Measurements from ENCODE around the gene PTPRM.
"Not testable (repeated sequence)": the region's sequence is repeated elsewhere in the genome, so short reads cannot be mapped to it uniquely, and the experiment has no call there.

PTPRM gene

DNA sequence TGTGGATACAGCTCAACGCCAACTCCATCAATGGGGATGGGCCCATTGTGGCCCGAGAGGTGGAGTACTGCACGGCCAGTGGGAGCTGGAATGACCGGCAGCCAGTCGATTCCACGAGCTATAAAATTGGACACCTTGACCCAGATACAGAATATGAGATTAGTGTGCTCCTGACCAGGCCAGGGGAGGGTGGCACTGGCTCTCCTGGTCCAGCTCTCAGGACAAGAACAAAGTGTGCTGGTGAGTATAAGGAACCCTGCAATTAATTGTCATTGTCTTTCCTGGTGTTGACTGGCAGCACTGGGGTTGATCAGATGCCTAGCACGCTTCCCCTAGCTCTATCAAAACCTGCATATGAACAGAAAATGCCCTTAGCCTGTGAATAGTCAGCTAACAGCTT is 388.1 kb downstream of the PTPRM start:
- DNase-seq = no peak

DNA sequence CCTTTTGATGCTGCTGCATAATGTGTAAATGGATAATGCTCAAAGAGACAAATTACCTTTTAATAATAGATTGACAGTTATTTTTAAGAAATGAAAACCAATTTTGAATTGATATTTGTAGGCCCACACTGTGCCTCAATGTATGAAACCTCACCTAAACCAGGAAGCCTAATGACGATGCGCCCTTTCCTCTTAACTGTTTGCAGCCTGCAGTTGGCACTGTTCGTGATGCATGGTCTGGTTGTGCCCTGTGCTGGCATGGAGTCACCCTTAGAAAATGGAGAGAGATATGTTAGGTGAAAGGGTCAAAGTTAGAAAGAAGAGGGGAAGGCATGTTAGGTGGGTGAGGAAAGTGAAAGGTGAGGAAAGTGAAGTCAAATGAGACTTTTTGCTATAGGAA is 390.2 kb downstream of the PTPRM start:
- no peak for DNase-seq

DNA sequence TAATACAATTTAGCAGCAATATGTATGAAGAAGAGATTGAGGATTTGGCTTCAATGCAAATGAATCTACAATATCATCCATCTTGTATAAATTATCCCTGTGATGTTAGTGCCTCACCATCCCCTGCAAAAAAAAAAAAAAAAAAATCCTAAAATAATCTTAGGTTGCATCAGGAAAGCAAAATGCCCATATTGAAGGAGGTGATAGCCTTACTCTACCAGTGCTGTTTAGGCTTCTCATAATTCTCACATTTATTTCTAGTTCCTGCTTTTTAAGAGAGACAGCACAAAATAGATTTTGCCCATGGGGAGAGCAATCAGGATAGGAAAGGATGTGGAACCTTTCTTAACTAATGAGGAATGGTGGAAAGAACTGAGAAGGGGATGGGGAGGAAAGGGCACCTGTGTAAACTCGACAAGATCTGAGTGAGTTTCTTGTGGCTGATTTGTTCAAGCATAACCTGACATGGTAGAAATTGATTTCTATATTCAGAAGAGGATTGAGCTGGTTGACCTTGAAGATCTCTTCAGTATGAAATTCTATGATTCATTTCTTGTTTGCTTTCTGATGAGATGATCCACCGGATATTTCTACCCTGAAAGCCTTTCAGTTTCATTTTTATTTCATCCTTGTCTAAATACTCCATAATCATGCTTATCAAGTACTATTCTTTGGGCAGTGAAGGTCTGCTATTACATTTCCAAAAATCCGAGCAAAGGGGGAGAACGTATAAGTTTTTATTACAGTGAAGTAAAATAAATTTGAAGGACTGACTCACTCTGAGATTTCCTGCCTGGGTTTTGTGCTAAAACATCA is 391.2 kb downstream of the PTPRM start:
- DNase-seq = no peak

DNA sequence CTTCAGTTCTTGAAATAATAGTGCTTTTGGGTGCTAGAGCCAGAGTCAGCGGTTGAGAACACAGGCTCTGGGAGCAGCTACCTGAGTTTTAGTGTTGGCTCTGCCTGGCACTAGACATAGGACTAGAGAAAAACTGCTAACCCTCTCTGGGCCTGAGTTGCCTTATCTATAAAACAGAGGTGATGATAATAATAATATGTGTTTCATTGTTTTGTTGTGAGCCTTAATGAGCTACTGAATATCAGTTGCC is 391.7 kb downstream of the PTPRM start:
- no peak for DNase-seq

DNA sequence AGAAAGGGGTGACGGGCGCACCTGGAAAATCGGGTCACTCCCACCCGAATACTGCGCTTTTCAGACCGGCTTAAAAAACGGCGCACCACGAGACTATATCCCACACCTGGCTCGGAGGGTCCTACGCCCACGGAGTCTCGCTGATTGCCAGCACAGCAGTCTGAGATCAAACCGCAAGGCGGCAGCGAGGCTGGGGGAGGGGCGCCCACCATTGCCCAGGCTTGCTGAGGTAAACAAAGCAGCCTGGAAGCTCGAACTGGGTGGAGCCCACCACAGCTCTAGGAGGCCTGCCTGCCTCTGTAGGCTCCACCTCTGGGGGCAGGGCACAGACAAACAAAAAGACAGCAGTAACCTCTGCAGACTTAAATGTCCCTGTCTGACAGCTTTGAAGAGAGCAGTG is 399.6 kb downstream of the PTPRM start:
- not testable (repeated sequence) for DNase-seq

DNA sequence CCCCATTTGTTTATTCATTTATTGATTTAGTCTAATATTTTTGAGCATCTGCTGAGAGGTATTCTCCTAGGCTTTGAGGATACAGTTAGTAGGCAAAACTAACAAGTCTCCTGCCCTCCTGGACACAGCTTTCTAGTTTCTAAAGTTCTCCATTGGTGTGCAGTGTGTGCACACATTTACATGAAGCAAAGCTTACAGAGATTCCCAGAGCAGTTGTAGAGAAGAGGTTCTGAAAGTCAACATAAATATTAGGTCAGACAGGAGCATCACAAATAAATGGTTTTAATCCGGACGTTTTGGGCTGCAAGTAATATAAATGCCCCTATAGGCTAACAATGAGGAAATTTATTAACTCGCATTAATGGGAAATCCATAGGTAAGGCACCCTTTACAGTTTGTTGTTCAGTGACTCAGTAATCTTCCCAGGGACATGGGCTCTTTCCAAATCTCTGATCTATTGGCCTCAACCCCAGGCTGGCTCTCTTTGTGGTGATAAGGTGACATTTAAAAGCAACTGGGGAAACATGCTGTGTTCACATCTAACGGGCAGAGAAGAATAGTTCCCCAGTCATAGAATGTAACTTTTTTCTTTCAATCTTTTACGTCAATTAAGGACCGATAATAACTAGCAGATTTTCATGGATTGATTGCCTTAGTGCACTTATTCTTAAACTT is 407.2 kb downstream of the PTPRM start:
- DNase-seq = no peak

DNA sequence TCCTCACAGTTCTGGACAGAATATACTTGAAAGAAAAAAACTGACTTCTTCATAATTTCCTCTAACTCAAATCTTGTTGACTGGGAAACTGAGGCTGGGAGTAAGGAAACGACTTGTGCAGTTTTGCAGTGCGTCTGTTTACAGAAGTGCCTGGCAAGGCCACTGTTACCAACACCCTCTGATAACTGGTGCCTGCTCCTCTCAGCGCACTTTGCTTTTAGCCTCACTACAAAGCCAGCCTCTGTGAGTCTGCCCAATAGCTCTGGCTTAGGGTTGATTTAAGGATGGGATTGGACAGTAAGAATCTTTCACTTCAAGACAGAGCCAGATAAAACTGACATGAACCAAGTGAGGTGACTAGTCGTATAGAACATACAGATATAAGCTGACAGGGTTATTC is 410.8 kb downstream of the PTPRM start:
- no peak for DNase-seq

DNA sequence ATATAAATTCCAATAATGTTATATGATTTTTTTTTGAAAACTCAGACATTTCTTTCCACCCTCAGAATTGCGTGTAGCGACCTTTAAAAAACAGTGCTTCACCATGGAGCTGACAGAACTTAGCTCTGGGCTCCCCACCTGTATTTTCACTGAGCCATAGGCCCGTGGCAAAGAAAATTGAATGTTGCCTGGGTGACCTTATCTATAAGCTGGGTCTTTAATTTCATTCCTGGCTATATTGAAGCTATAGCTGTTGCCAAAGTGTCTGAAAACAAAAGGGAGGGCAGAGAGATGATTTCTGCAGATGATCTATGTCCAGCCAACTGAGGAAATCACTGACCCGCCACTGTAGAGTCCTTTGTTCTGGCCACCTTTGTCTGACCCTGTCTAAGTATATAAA is 411.7 kb downstream of the PTPRM start:
- no peak for DNase-seq

DNA sequence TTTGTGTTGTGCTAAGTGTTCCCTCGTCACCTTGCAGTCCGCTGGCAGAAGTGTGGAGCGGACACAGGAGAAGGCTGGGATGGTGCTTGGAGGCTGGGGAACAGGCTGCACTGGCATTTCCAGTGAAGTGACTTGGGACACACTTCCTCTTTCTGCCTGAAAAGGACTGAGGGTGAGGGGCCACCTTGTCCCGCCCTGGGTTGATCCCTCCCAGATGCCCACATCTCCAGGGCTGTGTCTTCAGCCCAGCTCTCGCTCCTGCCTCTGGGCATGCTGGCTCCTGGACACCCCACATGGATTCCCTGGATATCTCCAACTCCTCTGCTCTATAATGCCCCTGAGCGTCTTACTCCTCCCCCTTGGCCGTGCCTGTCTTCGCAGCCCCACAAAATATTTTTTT is 412.6 kb downstream of the PTPRM start:
- no peak for DNase-seq

DNA sequence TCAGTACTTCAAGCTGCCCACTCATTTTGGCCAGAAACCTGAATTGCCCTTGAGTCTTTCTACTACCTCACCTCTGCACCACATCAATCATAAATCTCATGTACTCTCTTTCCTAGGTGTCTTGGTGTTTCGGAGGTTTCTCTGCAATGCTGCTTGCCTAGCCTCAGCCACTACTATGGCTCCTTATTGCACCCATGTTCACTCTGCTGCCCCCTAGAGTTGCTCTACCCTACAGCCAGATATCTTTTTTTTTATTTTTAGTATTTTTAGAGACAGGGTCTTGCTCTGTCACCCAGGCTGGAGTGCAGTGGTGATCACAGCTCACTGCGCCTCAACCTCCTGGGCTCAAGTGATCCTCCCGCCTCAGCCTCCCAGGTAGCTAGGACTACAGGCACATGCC is 413.0 kb downstream of the PTPRM start:
- no peak for DNase-seq

DNA sequence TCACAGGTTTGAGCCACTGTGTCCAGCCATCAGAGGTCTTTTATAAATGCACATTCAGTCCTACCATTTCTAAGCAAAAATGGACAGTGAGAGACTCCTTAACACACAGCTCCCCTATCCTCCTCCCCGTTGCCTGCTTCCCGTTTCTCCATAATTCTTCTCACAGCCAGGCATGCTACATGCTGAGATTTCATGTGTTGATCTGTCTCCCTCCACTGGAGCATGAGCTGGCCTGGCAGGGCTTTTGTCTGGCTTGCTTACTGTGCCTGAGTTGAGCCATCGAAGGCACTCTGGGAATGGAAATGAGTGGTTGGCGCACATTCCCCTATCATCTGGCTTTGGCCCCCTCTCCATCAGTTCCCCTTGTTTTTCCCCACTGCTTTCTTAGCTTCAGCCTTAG is 413.5 kb downstream of the PTPRM start:
- DNase-seq = no peak

DNA sequence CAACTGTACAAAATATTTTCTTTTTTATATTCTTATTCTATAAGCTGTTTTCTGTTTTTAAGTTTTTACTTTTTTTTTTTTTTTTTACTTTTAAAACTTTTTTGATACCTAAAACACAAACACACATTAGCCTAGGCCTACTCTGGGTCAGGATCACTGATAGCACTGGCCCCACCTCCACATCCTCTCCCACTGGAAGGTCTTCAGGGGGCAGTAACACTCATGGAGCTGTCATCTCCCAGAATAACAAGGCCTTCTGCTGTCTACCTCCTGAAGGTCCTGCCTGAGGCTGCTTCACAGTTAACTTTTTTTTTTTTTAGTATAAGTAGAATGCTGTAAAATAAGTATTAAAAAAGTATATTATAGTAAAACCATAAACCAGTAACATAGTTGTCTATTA is 415.1 kb downstream of the PTPRM start:
- no peak for DNase-seq

DNA sequence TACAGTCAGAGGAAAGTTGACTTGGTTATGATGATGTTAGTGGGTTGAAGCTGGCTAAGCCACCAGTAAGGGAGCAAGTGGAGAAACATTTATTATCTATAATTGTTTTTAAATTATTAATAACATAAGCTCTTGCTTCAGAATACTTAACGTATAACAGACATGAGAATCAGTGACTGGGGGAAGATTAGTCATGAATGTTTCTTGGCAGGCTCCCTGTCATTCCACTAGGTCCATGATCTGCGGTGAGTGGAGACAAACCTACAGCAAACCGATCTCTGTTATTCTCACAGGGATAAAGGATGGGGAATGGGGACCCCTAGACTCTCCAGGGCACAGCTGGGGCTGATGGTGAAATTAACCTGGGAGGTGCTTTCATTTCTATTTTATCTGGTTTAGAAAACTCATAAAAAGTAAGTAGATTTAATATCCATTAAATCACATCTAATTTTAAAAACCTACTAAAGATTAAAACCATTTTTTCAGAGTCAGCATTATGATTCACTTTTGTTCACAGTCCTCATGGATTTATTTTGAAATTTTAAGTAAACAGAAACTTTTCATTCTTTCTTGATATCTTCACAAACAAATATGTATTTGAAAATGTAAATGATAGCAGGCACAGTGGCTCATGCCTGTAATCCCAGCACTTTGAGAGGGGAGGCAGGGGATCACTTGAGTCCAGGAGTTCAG is 420.3 kb downstream of the PTPRM start:
- DNase-seq = no peak

DNA sequence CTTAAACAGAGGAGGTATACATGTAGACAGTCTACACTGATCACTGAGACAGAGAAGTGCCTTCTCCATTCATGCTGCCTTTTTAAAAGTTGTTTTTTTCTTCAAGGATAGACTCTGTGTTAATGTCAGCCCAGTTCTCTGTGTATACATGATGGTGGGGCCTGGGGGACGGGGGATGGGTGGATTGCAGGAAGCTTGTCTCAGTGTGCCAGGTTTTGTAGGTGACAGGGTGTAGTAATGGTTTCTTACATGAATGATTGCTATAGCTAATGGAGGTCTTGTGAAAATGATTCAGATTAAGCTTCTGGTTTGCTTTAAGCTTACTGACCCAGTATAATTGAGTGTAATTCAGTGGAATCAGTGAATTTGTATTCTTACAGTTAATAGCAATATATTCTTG is 423.6 kb downstream of the PTPRM start:
- no peak for DNase-seq

DNA sequence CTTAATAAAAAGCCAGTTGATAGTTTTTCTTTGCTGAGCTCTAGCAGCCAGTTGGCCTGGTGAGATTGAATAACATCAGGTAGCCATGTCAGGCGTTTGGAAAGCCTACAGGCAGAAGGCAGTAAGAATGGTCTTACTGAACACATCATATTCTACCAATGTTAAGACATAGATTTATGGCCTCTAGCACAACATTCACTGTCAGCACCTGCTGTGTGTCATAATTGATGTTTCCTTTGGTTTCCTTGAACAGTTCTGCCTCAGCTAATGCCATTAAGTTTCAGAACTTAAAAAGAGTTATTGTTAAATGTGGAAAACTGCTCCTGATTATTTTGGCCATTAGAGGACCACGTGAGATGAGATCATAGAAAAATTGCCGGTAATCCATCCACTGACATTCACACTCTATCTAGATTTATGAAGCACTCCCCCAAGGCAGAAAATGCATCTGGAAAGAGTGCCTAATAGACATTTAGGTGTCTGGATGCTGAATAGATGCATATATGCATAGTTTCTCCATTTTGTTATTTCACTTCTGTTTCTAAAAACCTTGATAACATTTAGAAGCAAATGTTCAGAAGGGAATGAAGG is 434.7 kb downstream of the PTPRM start:
- DNase-seq = no peak

DNA sequence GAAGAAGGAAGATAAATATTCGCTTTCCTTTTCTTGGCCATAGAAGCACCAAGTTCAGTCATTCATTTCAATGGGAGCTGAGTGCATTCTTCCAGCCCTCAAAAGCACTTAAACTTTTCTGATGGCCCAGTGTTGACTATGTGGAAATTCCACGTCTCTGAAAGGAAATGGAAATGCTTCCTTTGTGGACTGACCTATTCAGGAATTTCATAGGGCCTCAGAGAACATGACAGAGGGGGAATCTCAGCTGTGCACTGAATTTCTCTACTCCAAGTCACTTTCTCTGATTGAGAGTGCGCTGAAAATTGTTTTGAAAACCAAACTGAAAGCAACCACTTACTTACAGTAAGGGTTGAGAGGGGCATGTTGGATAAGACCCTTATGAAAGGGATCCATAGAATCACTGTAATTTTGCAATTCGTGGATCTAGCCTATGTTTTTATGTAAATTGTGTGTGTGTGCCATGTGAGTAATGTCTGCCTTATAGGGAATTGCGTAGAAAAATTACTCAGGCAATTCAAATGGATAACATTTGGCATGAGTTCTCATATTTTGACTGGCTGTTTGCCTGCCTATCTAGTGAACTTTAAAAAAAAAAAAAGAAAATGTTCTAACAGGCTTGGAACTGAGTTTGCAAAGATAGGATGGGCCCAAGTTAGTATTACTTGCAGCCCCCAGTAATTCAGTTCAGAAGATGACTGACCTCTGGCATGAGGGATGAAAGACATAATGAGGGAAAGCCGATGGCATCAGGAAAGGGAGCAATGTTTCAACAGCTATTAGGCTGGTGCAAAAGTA is 437.0 kb downstream of the PTPRM start:
- DNase-seq = no peak

DNA sequence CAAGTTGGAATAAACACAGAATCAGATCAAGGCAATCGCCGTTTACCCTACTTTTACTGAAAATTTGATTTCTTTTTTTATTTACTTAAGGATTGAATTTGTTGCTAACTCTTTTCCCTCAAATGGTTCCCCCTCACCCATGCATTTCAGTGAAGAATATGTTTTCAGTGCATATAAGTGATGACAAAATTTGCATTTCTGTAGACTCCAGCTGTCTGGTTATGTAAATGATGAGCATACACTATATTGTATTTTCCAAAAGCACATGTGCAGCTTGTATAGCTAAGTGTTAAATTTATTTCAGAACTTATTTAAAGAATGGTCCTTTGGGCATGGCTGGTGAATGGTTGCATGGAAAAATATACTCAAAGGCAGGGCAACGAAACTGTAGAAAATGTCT is 437.7 kb downstream of the PTPRM start:
- DNase-seq = no peak

DNA sequence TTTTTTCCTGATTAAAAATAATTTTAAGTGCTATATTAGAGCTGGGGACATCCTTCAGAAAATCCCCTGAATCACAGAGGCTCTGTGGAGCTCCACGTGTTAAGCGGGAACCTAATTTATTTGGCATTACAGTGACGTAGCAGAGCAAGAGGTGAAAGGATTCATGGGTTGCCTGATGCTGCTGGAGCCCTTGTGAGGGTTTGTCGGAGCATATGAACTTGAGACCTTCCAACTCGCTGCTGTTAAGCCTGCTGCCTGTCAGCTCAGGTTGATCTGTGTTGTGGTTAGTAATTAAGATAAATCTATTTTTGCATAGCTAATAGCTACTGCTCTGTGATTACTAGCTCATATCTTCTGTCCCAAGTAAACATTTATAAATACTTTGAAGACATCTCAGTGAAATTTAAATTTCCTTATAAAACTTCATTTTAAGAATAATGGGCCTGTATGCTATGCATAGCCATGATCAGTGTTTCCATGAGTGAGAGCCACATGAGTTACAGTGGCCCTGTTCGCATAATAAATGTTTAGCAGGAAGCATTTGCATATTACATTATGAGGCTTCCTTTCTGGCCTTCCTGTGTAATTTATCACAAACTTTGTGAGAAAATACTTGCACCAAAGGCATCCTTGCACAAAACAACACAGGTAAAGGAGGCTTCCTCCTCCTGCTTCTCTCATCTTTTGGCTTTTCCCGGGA is 438.9 kb downstream of the PTPRM start:
- no peak for DNase-seq

DNA sequence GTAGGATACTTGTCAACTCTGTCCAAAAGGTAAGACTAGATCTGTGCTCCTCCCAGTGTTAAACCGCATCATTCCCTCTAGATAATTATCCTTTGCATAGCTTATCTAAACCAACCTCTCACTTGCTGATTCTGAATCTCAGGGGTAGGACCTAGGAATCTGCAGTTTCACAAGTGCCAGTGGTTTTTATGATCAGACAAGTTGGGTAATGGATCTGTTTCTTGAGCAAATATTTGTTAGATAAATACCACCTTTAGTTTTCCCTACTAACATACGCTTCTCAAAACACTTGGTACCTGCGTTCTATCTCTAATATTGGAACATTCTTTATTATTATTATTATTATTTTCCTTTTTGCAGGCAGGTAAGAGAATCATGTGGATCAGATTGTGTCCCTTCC is 439.9 kb downstream of the PTPRM start:
- no peak for DNase-seq

DNA sequence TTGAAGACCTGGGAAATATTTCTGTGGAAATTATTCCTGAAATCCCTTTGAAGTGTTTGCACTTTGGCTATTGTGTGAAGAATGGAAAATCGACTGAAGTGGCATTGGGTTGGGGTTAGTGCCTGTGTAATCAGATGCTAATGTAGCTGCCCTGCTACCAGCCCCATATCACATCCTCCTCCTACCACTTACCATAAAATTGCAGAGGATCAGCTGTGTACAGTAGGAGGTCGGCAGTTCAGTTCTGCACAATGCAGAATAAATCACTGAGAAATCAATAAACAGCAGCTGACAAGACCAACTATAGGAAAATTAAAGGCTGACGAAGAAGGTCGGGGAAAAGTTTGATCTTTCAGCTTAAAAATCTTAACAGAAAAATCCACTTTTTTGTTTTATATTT is 440.9 kb downstream of the PTPRM start:
- no peak for DNase-seq

DNA sequence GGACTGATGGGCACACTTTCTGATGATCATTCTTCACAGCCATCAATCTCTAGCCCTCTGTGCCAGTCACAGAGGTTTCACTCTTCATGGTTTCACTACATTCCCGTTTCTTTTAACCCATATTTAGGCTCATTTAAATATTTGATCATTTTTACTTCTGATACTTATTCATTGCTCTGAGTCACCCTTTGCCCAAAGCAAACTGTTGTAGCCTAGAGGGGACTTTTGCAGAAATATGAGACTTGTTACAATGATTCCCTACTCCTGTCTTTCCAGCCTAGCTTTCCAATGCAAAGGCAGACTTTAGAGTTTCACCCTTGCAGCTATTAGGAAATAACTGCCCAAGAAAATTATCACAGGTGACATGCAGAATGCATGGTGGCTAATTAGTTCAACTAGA is 444.2 kb downstream of the PTPRM start:
- no peak for DNase-seq

DNA sequence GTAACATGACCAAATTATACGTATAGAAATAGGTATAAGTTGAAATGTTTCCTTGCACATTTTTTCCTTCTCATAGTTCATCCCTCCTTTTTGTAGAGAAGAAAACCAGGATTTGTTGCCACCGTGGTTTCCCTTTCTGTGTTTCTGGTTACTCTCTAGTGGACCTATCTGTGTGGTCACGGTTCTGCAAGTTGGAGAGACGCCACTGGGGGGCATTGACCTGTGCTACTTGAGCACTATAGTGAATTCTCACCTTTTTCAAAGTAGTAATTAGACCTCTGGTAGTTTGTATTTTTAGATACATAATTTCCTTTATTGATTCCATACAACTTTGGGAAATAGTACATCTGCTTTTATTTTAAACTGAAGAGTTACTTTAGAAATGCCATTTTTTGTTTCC is 444.8 kb downstream of the PTPRM start:
- DNase-seq = no peak

Data from inflammatory macrophage (primary cell).